Gastrocnemius medialis (tissue), 4 donors: ENCODE data around the gene IFT88.
"Not testable (repeated sequence)": the region's sequence is repeated elsewhere in the genome, so short reads cannot be mapped to it uniquely, and the experiment has no call there.

Experiments used
- POLR2A ChIP-seq, 2 donors: fragments of 450-650 bp; IDR thresholded peaks; one replicate each; pipeline ENCODE4 v1.6.1; 2017; ENCODE audit warnings: antibody characterized with exemption in 2 of 2, mild to moderate bottlenecking in 2 of 2, moderate library complexity in 2 of 2
- TF ChIP-seq, protein P1 (sequence below), 5 experiments: fragments of 450-650 bp in 3 of 5; fragments of 200-600 bp in 2 of 5; sonication (generic) in 2 of 5; IDR thresholded peaks in 4 of 5; conservative IDR thresholded peaks in 1 of 5; 1 replicate in 4 of 5; 2 replicates in 1 of 5; pipeline ENCODE4 v1.5.1; 2016 to 2019; ENCODE audit warnings: antibody characterized with exemption in 5 of 5, mild to moderate bottlenecking in 3 of 5, moderate library complexity in 3 of 5

- TF ChIP-seq, protein P1, sequence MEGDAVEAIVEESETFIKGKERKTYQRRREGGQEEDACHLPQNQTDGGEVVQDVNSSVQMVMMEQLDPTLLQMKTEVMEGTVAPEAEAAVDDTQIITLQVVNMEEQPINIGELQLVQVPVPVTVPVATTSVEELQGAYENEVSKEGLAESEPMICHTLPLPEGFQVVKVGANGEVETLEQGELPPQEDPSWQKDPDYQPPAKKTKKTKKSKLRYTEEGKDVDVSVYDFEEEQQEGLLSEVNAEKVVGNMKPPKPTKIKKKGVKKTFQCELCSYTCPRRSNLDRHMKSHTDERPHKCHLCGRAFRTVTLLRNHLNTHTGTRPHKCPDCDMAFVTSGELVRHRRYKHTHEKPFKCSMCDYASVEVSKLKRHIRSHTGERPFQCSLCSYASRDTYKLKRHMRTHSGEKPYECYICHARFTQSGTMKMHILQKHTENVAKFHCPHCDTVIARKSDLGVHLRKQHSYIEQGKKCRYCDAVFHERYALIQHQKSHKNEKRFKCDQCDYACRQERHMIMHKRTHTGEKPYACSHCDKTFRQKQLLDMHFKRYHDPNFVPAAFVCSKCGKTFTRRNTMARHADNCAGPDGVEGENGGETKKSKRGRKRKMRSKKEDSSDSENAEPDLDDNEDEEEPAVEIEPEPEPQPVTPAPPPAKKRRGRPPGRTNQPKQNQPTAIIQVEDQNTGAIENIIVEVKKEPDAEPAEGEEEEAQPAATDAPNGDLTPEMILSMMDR (IDR thresholded peaks at IDR 0.05 in 4 of 5, conservative IDR thresholded peaks at IDR 0.05 in 1 of 5): not testable (repeated sequence)
- not testable (repeated sequence) for TF ChIP-seq POLR2A (IDR thresholded peaks at IDR 0.05)
Measured at GRCh38 chr13:20681481-20681880, 114.5 kb downstream of the IFT88 start.
